HFFc6 (cell line): ENCODE data around the gene BMP8A. TPM values are rescaled to one million over a fixed set of nuclear protein-coding genes. Genes with fewer than 3 reads are reported as not detected.

Source experiments
- DNase-seq: peaks from one replicate; pipeline ENCODE4 v3.0.0-alpha.2; 2018
- H3K27ac Mint-ChIP-seq: 2 replicates; pipeline ENCODE4 v1.8.0; 2020; ENCODE audit warnings: mild to moderate bottlenecking, mixed read lengths
- H3K27me3 Mint-ChIP-seq: 2 replicates; pipeline ENCODE4 v1.8.0; 2021; ENCODE audit warnings: mild to moderate bottlenecking, moderate library complexity, mixed read lengths; ENCODE audit not compliant: insufficient read depth
- H3K36me3 Mint-ChIP-seq: 2 replicates; pipeline ENCODE4 v1.8.0; 2021; ENCODE audit warnings: low read depth, mixed read lengths
- H3K4me1 Mint-ChIP-seq: 2 replicates; pipeline ENCODE4 v1.8.0; 2020; ENCODE audit warnings: low read depth, mixed read lengths
- H3K4me3 Mint-ChIP-seq: 2 replicates; pipeline ENCODE4 v1.8.0; 2020; ENCODE audit warnings: mild to moderate bottlenecking, moderate library complexity, mixed read lengths
- H3K9me3 Mint-ChIP-seq: 2 replicates; pipeline ENCODE4 v1.8.0; 2020; ENCODE audit warnings: mild to moderate bottlenecking, mixed read lengths
- CTCF ChIP-seq: fragments of 200-600 bp; sonication (generic); IDR thresholded peaks from 2 replicates; pipeline ENCODE4 v1.5.0; 2021; ENCODE audit warnings: antibody characterized with exemption, mild to moderate bottlenecking
- total RNA-seq, 6 experiments: library from RNA; stranded (reverse); fragmentation: NEBNext Ultra II Directional; extraction: Animal tissue kit (Norgen Biotek cat#: 25700); gene quantifications; 2 replicates in 1 of 6; 3 replicates in 5 of 6; pipeline ENCODE4 v1.2.3, GENCODE V29; 2021

BMP8A gene
- total RNA-seq, 6 experiments from 2014 or later = not detected

- TF ChIP-seq CTCF = no peak
- Mint-ChIP-seq H3K27ac (no peak overlapping the region), H3K4me1 (no peaks in the 10 kb centered on the region; the same call in 1 of the 2 replicates), H3K9me3 (no peaks in the 10 kb centered on the region), H3K4me3 (no peak overlapping the region), H3K36me3 (peaks cover 25% of the 10 kb centered on the region), H3K27me3 (peaks cover 26% of the 10 kb centered on the region)
- DNase-seq = no peak
These were observed 6.9 kb upstream of the BMP8A start for GRCh38 chr1:39484564-39484963.

- Mint-ChIP-seq H3K9me3 (no peaks in the 10 kb centered on the region), H3K4me3 (no peak overlapping the region), H3K27ac (no peak overlapping the region), H3K36me3 (peaks cover 21% of the 10 kb centered on the region), H3K4me1 (no peaks in the 10 kb centered on the region; the same call in 1 of the 2 replicates), H3K27me3 (peaks cover 26% of the 10 kb centered on the region)
- DNase-seq = no peak
- no peak for TF ChIP-seq CTCF
These were observed 6.2 kb upstream of the BMP8A start for GRCh38 chr1:39485046-39485803.

GRCh38 chr1:39488012-39488545, 3.4 kb upstream of the BMP8A start:
- Mint-ChIP-seq H3K27ac (no peak overlapping the region), H3K36me3 (peaks cover 13% of the 10 kb centered on the region), H3K4me1 (no peaks in the 10 kb centered on the region; the same call in 1 of the 2 replicates), H3K9me3 (no peaks in the 10 kb centered on the region), H3K27me3 (peaks cover 33% of the 10 kb centered on the region), H3K4me3 (no peak overlapping the region)
- no peak for TF ChIP-seq CTCF
- DNase-seq = no peak

- peaks cover 9% of the 10 kb centered on the region for H3K36me3 Mint-ChIP-seq
- no peaks in the 10 kb centered on the region; the same call in 1 of the 2 replicates for H3K4me1 Mint-ChIP-seq
- no peak for DNase-seq
- no peak for TF ChIP-seq CTCF
- H3K27ac Mint-ChIP-seq = no peak overlapping the region
- no peak overlapping the region; the same call in 1 of the 2 replicates for H3K4me3 Mint-ChIP-seq
- H3K9me3 Mint-ChIP-seq = no peaks in the 10 kb centered on the region
- peaks cover 33% of the 10 kb centered on the region for H3K27me3 Mint-ChIP-seq
These were observed 2.5 kb upstream of the BMP8A start for GRCh38 chr1:39488793-39489566.

- no peak for DNase-seq
- H3K9me3 Mint-ChIP-seq = no peaks in the 10 kb centered on the region
- H3K27ac Mint-ChIP-seq = no peak overlapping the region; the same call in 1 of the 2 replicates
- peaks cover 33% of the 10 kb centered on the region for H3K27me3 Mint-ChIP-seq
- TF ChIP-seq CTCF = no peak
- H3K4me3 Mint-ChIP-seq = no peak overlapping the region; the same call in 1 of the 2 replicates
- peaks cover 9% of the 10 kb centered on the region for H3K36me3 Mint-ChIP-seq
- H3K4me1 Mint-ChIP-seq = no peaks in the 10 kb centered on the region; the same call in 1 of the 2 replicates
These were observed 1.7 kb upstream of the BMP8A start for GRCh38 chr1:39489567-39490239.
